ENCODE measurements around the gene FKBP6.
"Not testable (repeated sequence)": the region's sequence is repeated elsewhere in the genome, so short reads cannot be mapped to it uniquely, and the experiment has no call there.

FKBP6 gene

GRCh38 chr7:73324081-73324845, 3.7 kb upstream of the FKBP6 start:
- DNase-seq: peak; percentile 12 to 75

GRCh38 chr7:73325424-73325823, 2.5 kb upstream of the FKBP6 start:
- DNase-seq: not testable (repeated sequence)

GRCh38 chr7:73327449-73327848, 512 bp upstream of the FKBP6 start:
- DNase-seq: not testable (repeated sequence)

- no peak for DNase-seq
Measured at GRCh38 chr7:73328696-73329095, 735 bp downstream of the FKBP6 start.

- no peak for DNase-seq
Measured at GRCh38 chr7:73329861-73330581, 2.1 kb downstream of the FKBP6 start.

- DNase-seq: no peak
Measured at GRCh38 chr7:73330772-73331171, 2.8 kb downstream of the FKBP6 start.

GRCh38 chr7:73332447-73332846, 4.5 kb downstream of the FKBP6 start:
- DNase-seq: peak in 1 of 2 experiments; percentile 2

GRCh38 chr7:73338321-73338720, 10.4 kb downstream of the FKBP6 start:
- no peak for DNase-seq

GRCh38 chr7:73340514-73340913, 12.6 kb downstream of the FKBP6 start:
- peak in 1 of 2 experiments; percentile 9 for DNase-seq

GRCh38 chr7:73341877-73342276, 13.9 kb downstream of the FKBP6 start:
- no peak for DNase-seq

- peak; percentile 23 to 68 for DNase-seq
Measured at GRCh38 chr7:73342645-73343044, 14.7 kb downstream of the FKBP6 start.

GRCh38 chr7:73343671-73344380, 15.9 kb downstream of the FKBP6 start:
- no peak for DNase-seq

GRCh38 chr7:73345538-73345937, 17.6 kb downstream of the FKBP6 start:
- DNase-seq: no peak

GRCh38 chr7:73345951-73346350, 18.0 kb downstream of the FKBP6 start:
- peak in 1 of 2 experiments; percentile 33 for DNase-seq

- no peak for DNase-seq
Measured at GRCh38 chr7:73349763-73350162, 21.8 kb downstream of the FKBP6 start.

GRCh38 chr7:73350306-73351068, 22.5 kb downstream of the FKBP6 start:
- DNase-seq: no peak

GRCh38 chr7:73351447-73352167, 23.6 kb downstream of the FKBP6 start:
- no peak for DNase-seq

GRCh38 chr7:73352784-73353183, 24.8 kb downstream of the FKBP6 start:
- DNase-seq: no peak

- no peak for DNase-seq
Measured at GRCh38 chr7:73353243-73353642, 25.3 kb downstream of the FKBP6 start.

- DNase-seq: no peak
Measured at GRCh38 chr7:73354196-73354595, 26.2 kb downstream of the FKBP6 start.

GRCh38 chr7:73354821-73355220, 26.9 kb downstream of the FKBP6 start:
- DNase-seq: no peak

- no peak for DNase-seq
Measured at GRCh38 chr7:73356159-73356558, 28.2 kb downstream of the FKBP6 start.

Data from NCI-H524 (cell line).